Chondrocyte (in vitro differentiated cells): Measurements from ENCODE around the gene PRMT3. TPM values are rescaled to one million over a fixed set of nuclear protein-coding genes. Genes with fewer than 3 reads are reported as not detected.
"Not testable (repeated sequence)": the region's sequence is repeated elsewhere in the genome, so short reads cannot be mapped to it uniquely, and the experiment has no call there.

Experiments used
- DNase-seq: peaks from one replicate; pipeline ENCODE4 v3.0.0; 2021; ENCODE audit warnings: mixed read lengths, low spot score
- H3K27ac Mint-ChIP-seq: one replicate; pipeline ENCODE4 v1.8.0; 2021; ENCODE audit warnings: mild to moderate bottlenecking, moderate library complexity, mixed read lengths; ENCODE audit not compliant: unreplicated experiment
- H3K27me3 Mint-ChIP-seq: 2 replicates; pipeline ENCODE4 v1.8.0; 2021; ENCODE audit warnings: low read depth, mixed read lengths
- H3K36me3 Mint-ChIP-seq: 2 replicates; pipeline ENCODE4 v1.8.0; 2021; ENCODE audit warnings: low read depth, mixed read lengths
- H3K4me1 Mint-ChIP-seq: 2 replicates; pipeline ENCODE4 v1.8.0; 2021; ENCODE audit warnings: low read depth, mild to moderate bottlenecking, mixed read lengths
- H3K4me3 Mint-ChIP-seq: one replicate; pipeline ENCODE4 v1.8.0; 2021; ENCODE audit warnings: mild to moderate bottlenecking, moderate library complexity, mixed read lengths; ENCODE audit not compliant: unreplicated experiment
- H3K9me3 Mint-ChIP-seq: 2 replicates; pipeline ENCODE4 v1.8.0; 2021; ENCODE audit warnings: low read depth, mixed read lengths
- total RNA-seq: library from RNA; stranded (reverse); gene quantifications from 3 replicates; pipeline ENCODE4 v1.2.1, GENCODE V29; 2021
- TF ChIP-seq, protein P1 (sequence below): fragments of 200-600 bp; sonication (generic); IDR thresholded peaks from 2 replicates; pipeline ENCODE4 v1.5.0; 2021; ENCODE audit warnings: antibody characterized with exemption, mild to moderate bottlenecking, moderate library complexity

Gene PRMT3
- total RNA-seq, 1 donor from 2014 or later: 10.6 TPM

DNA sequence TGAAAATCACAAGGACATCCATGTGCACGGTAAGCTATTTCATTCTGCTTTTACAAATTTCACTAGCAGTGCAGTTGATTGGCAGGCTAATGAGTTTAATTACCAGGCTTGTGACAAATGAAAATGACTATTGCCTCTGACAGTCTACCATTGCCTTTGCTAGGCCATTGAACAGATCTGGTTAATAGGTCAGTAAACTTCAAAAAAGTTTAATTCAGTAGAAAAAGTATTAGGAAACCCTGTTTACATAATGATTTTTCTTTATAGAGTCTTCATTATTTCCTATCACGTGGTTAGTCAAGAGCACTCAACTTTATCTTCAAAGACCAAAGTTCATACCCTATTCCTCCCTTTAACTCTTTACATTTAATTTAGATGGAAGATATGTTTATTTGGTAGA is 77.0 kb downstream of the PRMT3 start:
- no peak for DNase-seq
- H3K27me3 Mint-ChIP-seq: no peaks in the 10 kb centered on the region
- H3K36me3 Mint-ChIP-seq: peaks cover 9% of the 10 kb centered on the region
- H3K4me3 Mint-ChIP-seq: no peak overlapping the region
- peaks cover 13% of the 10 kb centered on the region for H3K4me1 Mint-ChIP-seq
- H3K9me3 Mint-ChIP-seq: no peaks in the 10 kb centered on the region
- H3K27ac Mint-ChIP-seq: no peak overlapping the region
- TF ChIP-seq, protein P1, sequence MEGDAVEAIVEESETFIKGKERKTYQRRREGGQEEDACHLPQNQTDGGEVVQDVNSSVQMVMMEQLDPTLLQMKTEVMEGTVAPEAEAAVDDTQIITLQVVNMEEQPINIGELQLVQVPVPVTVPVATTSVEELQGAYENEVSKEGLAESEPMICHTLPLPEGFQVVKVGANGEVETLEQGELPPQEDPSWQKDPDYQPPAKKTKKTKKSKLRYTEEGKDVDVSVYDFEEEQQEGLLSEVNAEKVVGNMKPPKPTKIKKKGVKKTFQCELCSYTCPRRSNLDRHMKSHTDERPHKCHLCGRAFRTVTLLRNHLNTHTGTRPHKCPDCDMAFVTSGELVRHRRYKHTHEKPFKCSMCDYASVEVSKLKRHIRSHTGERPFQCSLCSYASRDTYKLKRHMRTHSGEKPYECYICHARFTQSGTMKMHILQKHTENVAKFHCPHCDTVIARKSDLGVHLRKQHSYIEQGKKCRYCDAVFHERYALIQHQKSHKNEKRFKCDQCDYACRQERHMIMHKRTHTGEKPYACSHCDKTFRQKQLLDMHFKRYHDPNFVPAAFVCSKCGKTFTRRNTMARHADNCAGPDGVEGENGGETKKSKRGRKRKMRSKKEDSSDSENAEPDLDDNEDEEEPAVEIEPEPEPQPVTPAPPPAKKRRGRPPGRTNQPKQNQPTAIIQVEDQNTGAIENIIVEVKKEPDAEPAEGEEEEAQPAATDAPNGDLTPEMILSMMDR: no peak

DNA sequence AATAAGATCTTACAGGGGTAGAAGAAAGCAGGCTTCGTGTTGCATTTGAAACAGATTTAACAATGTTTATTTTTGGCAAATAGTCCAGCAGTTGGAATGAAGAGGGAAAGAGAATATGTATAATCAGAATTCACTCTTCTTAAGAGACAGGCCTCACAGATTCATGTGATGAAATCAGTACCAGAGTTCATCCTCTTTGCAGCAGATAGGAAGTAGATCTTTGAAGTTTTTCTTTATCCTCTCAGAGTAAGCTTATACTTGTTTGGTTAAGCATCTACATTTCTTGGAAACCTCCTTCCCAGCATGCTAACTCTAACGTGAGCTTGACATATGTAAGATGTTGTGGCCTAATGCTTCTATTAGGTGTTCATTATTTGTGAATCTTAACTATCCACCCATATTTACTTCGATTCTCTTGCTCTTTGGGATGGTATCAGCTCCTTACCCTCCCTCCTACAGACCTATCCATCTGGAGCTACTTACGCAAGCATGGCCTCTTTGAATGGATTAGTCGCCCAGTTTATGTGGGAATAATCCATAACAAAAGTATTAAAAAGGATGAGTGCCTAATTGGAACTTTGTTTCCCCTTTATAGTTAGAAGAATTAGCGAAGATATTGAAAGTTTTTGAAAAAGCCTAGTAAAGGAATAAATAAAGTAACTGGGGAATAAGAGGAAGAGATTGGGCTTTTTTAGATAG is 80.1 kb downstream of the PRMT3 start:
- DNase-seq: no peak
- H3K27me3 Mint-ChIP-seq: no peaks in the 10 kb centered on the region
- no peak overlapping the region for H3K4me3 Mint-ChIP-seq
- TF ChIP-seq, protein P1: no peak
- H3K36me3 Mint-ChIP-seq: peaks cover 8% of the 10 kb centered on the region
- H3K4me1 Mint-ChIP-seq: peaks cover 13% of the 10 kb centered on the region
- H3K27ac Mint-ChIP-seq: peak overlapping the region; percentile 46
- H3K9me3 Mint-ChIP-seq: peaks cover 8% of the 10 kb centered on the region

DNA sequence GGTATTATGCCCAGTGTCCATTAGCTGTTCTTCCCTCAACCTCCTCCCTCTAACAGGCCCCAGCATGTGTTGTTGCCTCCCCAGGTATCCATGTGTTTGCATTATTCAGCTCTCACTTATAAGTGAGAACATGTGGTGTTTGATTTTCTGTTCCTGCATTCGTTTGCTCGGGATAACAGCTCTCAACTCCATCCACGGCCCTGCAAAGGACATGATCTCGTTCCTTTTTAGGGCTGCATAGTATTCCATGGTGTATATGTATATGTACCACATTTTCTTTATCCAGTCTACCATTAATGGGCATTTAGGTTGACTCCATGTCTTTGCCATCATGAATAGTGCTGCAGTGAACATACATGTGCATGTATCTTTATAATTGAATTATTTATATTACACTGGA is 82.8 kb downstream of the PRMT3 start:
- H3K27ac Mint-ChIP-seq: no peak overlapping the region
- H3K4me3 Mint-ChIP-seq: no peak overlapping the region
- no peak for DNase-seq
- peaks cover 7% of the 10 kb centered on the region for H3K36me3 Mint-ChIP-seq
- TF ChIP-seq, protein P1: no peak
- H3K27me3 Mint-ChIP-seq: no peaks in the 10 kb centered on the region
- H3K9me3 Mint-ChIP-seq: peaks cover 8% of the 10 kb centered on the region
- peaks cover 19% of the 10 kb centered on the region for H3K4me1 Mint-ChIP-seq

DNA sequence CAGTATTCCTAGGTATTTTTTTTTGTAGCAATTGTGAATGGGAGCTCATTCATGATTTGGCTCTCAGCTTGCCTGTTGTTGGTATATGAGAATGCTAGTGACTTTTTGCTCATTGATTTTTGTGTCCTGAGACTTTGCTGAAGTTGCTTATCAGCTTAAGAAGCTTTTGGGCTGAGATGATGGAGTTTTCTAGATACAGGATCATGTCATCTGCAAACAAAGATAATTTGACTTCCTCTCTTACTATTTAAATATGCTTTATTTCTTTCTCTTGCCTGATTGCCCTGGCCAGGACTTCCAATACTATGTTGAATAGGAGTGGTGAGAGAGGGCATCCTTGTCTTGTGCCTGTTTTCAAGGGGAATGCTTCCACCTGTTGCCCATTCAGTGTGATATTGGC is 84.4 kb downstream of the PRMT3 start:
- H3K4me1 Mint-ChIP-seq: peaks cover 16% of the 10 kb centered on the region
- not testable (repeated sequence) for H3K27me3 Mint-ChIP-seq, H3K4me3 Mint-ChIP-seq, DNase-seq, H3K36me3 Mint-ChIP-seq, H3K27ac Mint-ChIP-seq, H3K9me3 Mint-ChIP-seq

DNA sequence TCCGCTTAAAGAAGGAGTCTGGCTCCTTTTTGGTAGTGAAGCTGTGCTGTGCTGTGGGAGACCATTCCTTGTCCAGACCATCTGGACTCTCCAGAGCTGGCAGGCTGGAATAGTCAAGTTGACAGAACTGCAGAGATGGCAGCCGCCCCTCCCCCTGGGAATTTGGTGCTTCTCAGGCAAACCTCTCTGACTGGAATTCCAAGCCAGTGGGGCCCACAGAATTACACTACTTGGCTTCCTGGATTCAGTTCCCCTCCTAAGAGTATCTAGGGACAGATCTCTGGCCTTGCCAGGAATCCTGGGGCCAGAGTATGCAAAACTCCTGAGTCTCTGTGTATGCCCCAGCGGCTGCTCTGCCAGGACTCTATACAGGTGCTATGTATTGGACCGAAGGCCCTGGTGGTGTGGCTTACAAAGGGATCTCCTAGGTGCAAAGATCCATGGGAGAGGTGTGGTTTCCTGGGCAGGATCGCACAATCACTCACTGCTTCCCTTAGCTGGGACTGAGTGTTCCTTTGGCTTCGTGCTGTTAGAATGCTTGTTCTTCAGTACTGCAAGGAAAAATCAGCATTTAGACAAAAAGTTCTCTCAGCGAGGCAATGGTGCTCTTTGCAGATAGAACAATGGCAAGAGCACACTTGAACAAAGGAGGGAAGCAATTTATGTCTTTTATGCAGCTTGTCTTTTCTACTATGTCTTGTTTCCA is 86.8 kb downstream of the PRMT3 start:
- no peak overlapping the region for H3K4me3 Mint-ChIP-seq
- peaks cover 4% of the 10 kb centered on the region for H3K36me3 Mint-ChIP-seq
- peaks cover 6% of the 10 kb centered on the region for H3K4me1 Mint-ChIP-seq
- no peaks in the 10 kb centered on the region for H3K27me3 Mint-ChIP-seq
- TF ChIP-seq, protein P1: no peak
- DNase-seq: no peak
- peaks cover 8% of the 10 kb centered on the region for H3K9me3 Mint-ChIP-seq
- H3K27ac Mint-ChIP-seq: no peak overlapping the region
